Stomach (tissue), 9 donors: Measurements from ENCODE around the gene CLIP4. TPM values are rescaled to one million over a fixed set of nuclear protein-coding genes. Genes with fewer than 3 reads are reported as not detected.

Experiments
- DNase-seq, 2 donors: peaks; one replicate each; pipeline versions ENCODE4 v3.0.0 to v3.0.0-alpha.2; 2013 to 2019
- H3K27ac ChIP-seq, 5 donors: fragments of 200-600 bp in 4 of 5; sonication (generic) in 4 of 5; one replicate each; pipeline ENCODE4 v1.5.1; 2013 to 2019; ENCODE audit warnings: mild to moderate bottlenecking in 1 of 5, moderate library complexity in 1 of 5
- H3K27me3 ChIP-seq, 3 donors: fragments of 200-600 bp; sonication (generic); one replicate each; pipeline ENCODE4 v1.5.1; 2017 to 2019; ENCODE audit warnings: mixed run types in 1 of 3
- H3K36me3 ChIP-seq, 4 donors: fragments of 200-600 bp; sonication (generic); 1 replicate in 3 of 4; 2 replicates in 1 of 4; pipeline ENCODE4 v1.5.1; 2016 to 2019
- H3K4me1 ChIP-seq, 4 donors: fragments of 200-600 bp; sonication (generic); one replicate each; pipeline ENCODE4 v1.5.1; 2016 to 2019
- H3K4me3 ChIP-seq, 4 donors: fragments of 200-600 bp; sonication (generic) in 3 of 4; one replicate each; pipeline ENCODE4 v1.5.1; 2016 to 2019; ENCODE audit warnings: mild to moderate bottlenecking in 1 of 4
- H3K9me3 ChIP-seq, 4 donors: fragments of 200-600 bp; sonication (generic); one replicate each; pipeline ENCODE4 v1.5.1; 2016 to 2019
- EP300 ChIP-seq: sonication (generic); formaldehyde crosslinking; IDR thresholded peaks from one replicate; pipeline ENCODE4 v1.6.1; 2017; ENCODE audit warnings: antibody characterized with exemption
- POLR2A ChIP-seq, 4 donors: fragments of 450-650 bp; IDR thresholded peaks; one replicate each; pipeline ENCODE4 v1.6.1; 2016; ENCODE audit warnings: antibody characterized with exemption in 4 of 4, control low read depth in 2 of 4, mild to moderate bottlenecking in 1 of 4, moderate library complexity in 1 of 4
- POLR2AphosphoS5 ChIP-seq, 3 donors: sonication (generic); formaldehyde crosslinking; IDR thresholded peaks; one replicate each; pipeline ENCODE4 v1.6.1; 2016; ENCODE audit warnings: antibody characterized with exemption in 3 of 3
- WGBS, 5 donors: extraction: QIAGEN DNeasy Blood & Tissue Kit in 3 of 5; methylation state at CpG; one replicate each; pipeline versions ENCODE4 v1.1.5 to v1.1.7; 2013 to 2018; 5-methylcytosine and 5-hydroxymethylcytosine counted together
- intact Hi-C: fragments of 100-400 bp; cut with DNase I; formaldehyde crosslinking; loops from one replicate; pipeline ENCODE4 v1.15.1; 2023; ENCODE audit warnings: low total_unique reads
- polyA plus RNA-seq, 3 donors: library from polyadenylated mRNA; stranded (reverse); fragments of 200-250 nt; gene quantifications; one replicate each; pipeline ENCODE4 v1.2.3, GENCODE V29; 2013
- total RNA-seq, 5 donors: library from RNA; depleted of rRNA; stranded (reverse); fragments of >200 nt; gene quantifications; one replicate each; pipeline versions ENCODE4 v1.1.0 to v1.2.3, GENCODE V29; 2014 to 2016
- TF ChIP-seq, protein P1 (sequence below), 7 experiments: fragments of 450-650 bp in 4 of 7; fragments of 200-600 bp in 3 of 7; sonication (generic) in 3 of 7; IDR thresholded peaks; one replicate each; pipeline ENCODE4 v1.5.1; 2016 to 2019; ENCODE audit warnings: antibody characterized with exemption in 7 of 7, control low read depth in 2 of 7, mild to moderate bottlenecking in 1 of 7
- donor health status: healthy with polysubstance abuse.
- donor health status: Bipolar disorder and iron deficiency.
- donor health status: healthy.

The CLIP4 gene
- total and polyA plus RNA-seq, 8 donors, result 6.8 to 69.6 (median 15.1) TPM

GRCh38 chr2:29129586-29130281 is 14.5 kb downstream of the CLIP4 start:
- intact Hi-C loops, result no loop called here
- H3K27me3 ChIP-seq, result no peaks in the 10 kb centered on the region
- WGBS, 5 donors, result 43 to 82% (median 69%) methylated on average over 2 of the region's 2 CpGs
- no peaks in the 10 kb centered on the region for H3K9me3 ChIP-seq
- no peak for TF ChIP-seq POLR2A (IDR thresholded peaks at IDR 0.05)
- TF ChIP-seq, protein P1, sequence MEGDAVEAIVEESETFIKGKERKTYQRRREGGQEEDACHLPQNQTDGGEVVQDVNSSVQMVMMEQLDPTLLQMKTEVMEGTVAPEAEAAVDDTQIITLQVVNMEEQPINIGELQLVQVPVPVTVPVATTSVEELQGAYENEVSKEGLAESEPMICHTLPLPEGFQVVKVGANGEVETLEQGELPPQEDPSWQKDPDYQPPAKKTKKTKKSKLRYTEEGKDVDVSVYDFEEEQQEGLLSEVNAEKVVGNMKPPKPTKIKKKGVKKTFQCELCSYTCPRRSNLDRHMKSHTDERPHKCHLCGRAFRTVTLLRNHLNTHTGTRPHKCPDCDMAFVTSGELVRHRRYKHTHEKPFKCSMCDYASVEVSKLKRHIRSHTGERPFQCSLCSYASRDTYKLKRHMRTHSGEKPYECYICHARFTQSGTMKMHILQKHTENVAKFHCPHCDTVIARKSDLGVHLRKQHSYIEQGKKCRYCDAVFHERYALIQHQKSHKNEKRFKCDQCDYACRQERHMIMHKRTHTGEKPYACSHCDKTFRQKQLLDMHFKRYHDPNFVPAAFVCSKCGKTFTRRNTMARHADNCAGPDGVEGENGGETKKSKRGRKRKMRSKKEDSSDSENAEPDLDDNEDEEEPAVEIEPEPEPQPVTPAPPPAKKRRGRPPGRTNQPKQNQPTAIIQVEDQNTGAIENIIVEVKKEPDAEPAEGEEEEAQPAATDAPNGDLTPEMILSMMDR (IDR thresholded peaks at IDR 0.05), result no peak
- peaks cover 0 to 34% (median 20%) of the 10 kb centered on the region in 4 donors for H3K36me3 ChIP-seq
- no peak for DNase-seq
- peak overlapping the region in 3 of 5 donors; percentile 27 to 60 (median 57) for H3K27ac ChIP-seq
- no peak overlapping the region for H3K4me3 ChIP-seq
- H3K4me1 ChIP-seq, result peaks cover 4 to 40% (median 20%) of the 10 kb centered on the region in 4 donors

DNA sequence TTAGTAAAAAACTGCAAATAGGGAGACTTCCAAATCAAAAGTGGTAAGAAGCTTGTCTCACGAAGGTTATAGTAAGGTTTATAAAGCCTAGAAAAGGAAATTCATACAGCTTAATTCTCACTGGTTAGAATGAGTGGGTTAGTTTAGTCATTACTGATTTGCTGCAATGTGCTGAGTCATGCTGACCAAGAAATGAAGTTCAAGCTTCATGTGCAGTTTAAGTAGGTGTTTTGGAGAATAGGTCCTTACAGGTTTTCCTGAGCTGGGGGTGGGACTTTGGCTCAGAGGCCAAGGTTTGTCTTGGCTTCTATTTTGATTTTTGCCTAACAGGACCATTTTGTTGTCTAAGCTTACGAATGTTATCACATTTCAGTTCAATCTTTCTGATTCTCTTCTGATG is 15.1 kb downstream of the CLIP4 start:
- 25 to 48% (median 44%) methylated on average over 2 of the region's 2 CpGs for WGBS, 5 donors
- H3K4me3 ChIP-seq, result no peak overlapping the region
- H3K36me3 ChIP-seq, result peaks cover 0 to 31% (median 18%) of the 10 kb centered on the region in 4 donors
- DNase-seq, result peak in 1 of 2 donors; percentile 59
- H3K27ac ChIP-seq, result peak overlapping the region in 3 of 5 donors; percentile 27 to 60 (median 57)
- no peaks in the 10 kb centered on the region for H3K27me3 ChIP-seq
- H3K4me1 ChIP-seq, result peaks cover 4 to 40% (median 20%) of the 10 kb centered on the region in 4 donors
- intact Hi-C loops, result no loop called here
- H3K9me3 ChIP-seq, result no peaks in the 10 kb centered on the region
- no peak for TF ChIP-seq POLR2A (IDR thresholded peaks at IDR 0.05)
- TF ChIP-seq, protein P1 (IDR thresholded peaks at IDR 0.05), result no peak
- peak in 1 of 3 donors; percentile 66 for TF ChIP-seq POLR2AphosphoS5 (IDR thresholded peaks at IDR 0.05)
- TF ChIP-seq EP300, result no peak

DNA sequence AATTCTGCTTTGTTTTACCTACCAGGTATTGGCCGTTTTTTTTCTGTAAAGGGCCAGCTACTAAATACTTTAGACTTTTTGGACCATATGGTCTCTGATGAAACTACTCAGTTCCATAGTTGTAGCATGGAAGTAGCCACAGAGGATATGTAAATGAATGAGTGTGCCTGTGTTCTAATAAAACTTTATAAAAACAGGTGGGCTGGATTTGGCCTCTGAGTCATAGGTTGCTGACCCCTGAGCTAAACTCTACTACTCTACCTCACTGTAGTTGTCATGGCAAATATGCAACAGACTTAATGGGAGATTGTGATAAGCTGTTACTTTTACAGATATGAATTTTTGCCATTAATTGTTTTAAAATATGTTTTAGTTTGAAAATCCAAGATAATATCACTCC is 19.7 kb downstream of the CLIP4 start:
- Histone ChIP-seq H3K4me1 (peaks cover 2 to 10% (median 8%) of the 10 kb centered on the region in 4 donors), H3K27me3 (no peaks in the 10 kb centered on the region), H3K4me3 (no peak overlapping the region), H3K9me3 (peaks cover 0 to 4% (median 1%) of the 10 kb centered on the region in 4 donors), H3K27ac (no peak overlapping the region), H3K36me3 (peaks cover 0 to 42% (median 27%) of the 10 kb centered on the region in 4 donors)
- TF ChIP-seq EP300, result no peak
- TF ChIP-seq POLR2A (IDR thresholded peaks at IDR 0.05), result no peak
- WGBS, 5 donors, result 85 to 97% (median 90%) methylated on average over 1 of the region's 1 CpG
- intact Hi-C loops, result no loop called here
- DNase-seq, result no peak

DNA sequence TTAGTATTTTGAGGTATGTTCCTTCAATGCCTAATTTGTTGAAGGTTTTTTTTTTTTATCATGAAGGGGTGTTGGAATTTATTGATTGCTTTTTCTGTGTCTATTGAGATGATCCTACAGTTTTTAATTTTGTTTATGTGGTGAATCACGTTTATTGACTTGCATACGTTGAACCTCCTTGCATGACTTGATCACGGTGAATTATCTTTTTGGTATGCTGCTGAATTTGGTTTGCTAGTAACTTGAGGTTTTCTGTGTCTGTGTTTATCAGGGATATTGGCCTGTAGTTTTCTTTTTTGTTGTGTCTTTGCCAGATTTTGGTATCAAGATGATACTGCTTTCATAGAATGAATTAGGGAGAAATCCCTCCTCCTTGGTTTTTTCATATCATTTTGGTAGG is 23.9 kb downstream of the CLIP4 start:
- WGBS, 5 donors, result 90 to 94% (median 91%) methylated on average over 3 of the region's 3 CpGs
- no peaks in the 10 kb centered on the region for H3K27me3 ChIP-seq
- H3K4me1 ChIP-seq, result no peaks in the 10 kb centered on the region
- no peak for TF ChIP-seq EP300
- TF ChIP-seq, protein P1 (IDR thresholded peaks at IDR 0.05), result no peak
- no peak for TF ChIP-seq POLR2AphosphoS5 (IDR thresholded peaks at IDR 0.05)
- no peak for TF ChIP-seq POLR2A (IDR thresholded peaks at IDR 0.05)
- H3K36me3 ChIP-seq, result peaks cover 5 to 35% (median 19%) of the 10 kb centered on the region in 4 donors
- H3K4me3 ChIP-seq, result no peak overlapping the region
- no peak overlapping the region for H3K27ac ChIP-seq
- H3K9me3 ChIP-seq, result peaks cover 0 to 4% (median 1%) of the 10 kb centered on the region in 4 donors
- no peak for DNase-seq
- intact Hi-C loops, result no loop called here

DNA sequence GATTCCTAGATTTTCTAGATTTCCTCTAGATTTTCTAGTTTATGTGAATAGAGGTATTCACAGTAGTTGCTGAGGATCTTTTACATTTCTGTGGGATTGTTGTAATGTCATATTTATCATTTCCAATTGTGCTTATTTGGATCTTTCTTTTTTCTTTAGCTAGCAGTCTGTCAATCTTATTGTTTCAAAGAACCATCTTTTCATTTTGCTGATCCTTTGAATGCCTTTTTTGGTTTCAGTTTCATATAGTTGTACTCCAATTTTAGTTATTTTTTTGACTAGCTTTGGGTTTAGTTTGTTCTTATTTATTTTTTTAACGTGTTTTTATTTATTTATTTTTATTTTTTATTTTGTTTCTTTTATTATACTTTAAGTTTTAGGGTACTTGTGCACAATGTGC is 24.5 kb downstream of the CLIP4 start:
- Histone ChIP-seq H3K27ac (no peak overlapping the region), H3K27me3 (no peaks in the 10 kb centered on the region), H3K36me3 (peaks cover 8 to 40% (median 23%) of the 10 kb centered on the region in 4 donors), H3K4me1 (no peaks in the 10 kb centered on the region), H3K4me3 (no peak overlapping the region), H3K9me3 (peaks cover 0 to 4% (median 1%) of the 10 kb centered on the region in 4 donors)
- TF ChIP-seq EP300 (no peak), POLR2A (IDR thresholded peaks at IDR 0.05) (no peak), POLR2AphosphoS5 (IDR thresholded peaks at IDR 0.05) (no peak)
- TF ChIP-seq, protein P1 (IDR thresholded peaks at IDR 0.05), result no peak
- intact Hi-C loops, result no loop called here
- DNase-seq, result no peak
- 29 to 44% (median 37%) methylated on average over 1 of the region's 1 CpG for WGBS, 5 donors
